HCT116 (cell line): ENCODE results near the gene LCN6. TPM values are rescaled to one million over a fixed set of nuclear protein-coding genes. Genes with fewer than 3 reads are reported as not detected.

Experiments
- ATAC-seq: fragments of 200-7000 bp; cut with Tn5 transposase; 2 replicates; pipeline ENCODE4 v1.9.1; 2020; ENCODE audit warnings: mild to moderate bottlenecking, moderate library complexity
- BruUV-seq: library from RNA; stranded (reverse); fragments of 400-500 nt; replicated peaks from 2 replicates; lab custom pipeline; 2021; lab: Mats Ljungman, UMichigan
- CTCF ChIA-PET: fragments of 300-600 bp; sonication (Branson Sonifier 250); formaldehyde crosslinking; loops from one replicate; lab custom pipeline; 2021; ENCODE audit warnings: antibody characterized with exemption; lab: Charles Lee
- POLR2A ChIA-PET: fragments of 300-600, 350-600 bp; sonication (Branson Sonifier 250); formaldehyde crosslinking; loops from one replicate; lab custom pipeline; 2021; ENCODE audit warnings: antibody characterized with exemption; lab: Charles Lee
- RAD21 ChIA-PET, 2 experiments: fragments of 300-600 bp; sonication (Branson Sonifier 250); formaldehyde crosslinking; loops; one replicate each; lab custom pipeline; 2023; ENCODE audit warnings: low total read pairs in 2 of 2; ENCODE audit not compliant: uncharacterized antibody in 2 of 2, unreplicated experiment in 2 of 2, low non-redundant PET in 1 of 2; lab: Charles Lee
- DNase-seq: peaks from one replicate; pipeline ENCODE4 v3.0.0-alpha.2; 2010; ENCODE audit warnings: low read depth, low spot score
- H2AFZ ChIP-seq: fragments of 200-600 bp; shearing (Covaris generic), sonication (generic); 2 replicates; pipeline ENCODE4 v1.6.1; 2017; ENCODE audit warnings: low read depth, mixed run types, mixed read lengths, antibody characterized with exemption, low read length; ENCODE audit not compliant: poor library complexity, severe bottlenecking
- H3K27ac ChIP-seq: 2 replicates; pipeline ENCODE4 v1.5.1; 2012; ENCODE audit warnings: low read depth, low read length
- H3K27me3 ChIP-seq: fragments of 200-600 bp; sonication (generic); 2 replicates; pipeline ENCODE4 v1.6.1; 2016; ENCODE audit warnings: mixed run types, low read length, mixed read lengths; ENCODE audit not compliant: insufficient read depth
- H3K36me3 ChIP-seq, 2 experiments: fragments of 200-500 bp in 1 of 2; fragments of 200-600 bp in 1 of 2; sonication (Bioruptor generic) in 1 of 2; sonication (generic) in 1 of 2; 2 replicates each; pipeline versions ENCODE4 v1.5.1 to v1.6.1; 2014 to 2016; ENCODE audit warnings: low read length in 2 of 2, inconsistent platforms in 1 of 2, mixed read lengths in 1 of 2, mixed run types in 1 of 2; ENCODE audit not compliant: insufficient read depth in 2 of 2, control insufficient read depth in 1 of 2
- H3K4me1 ChIP-seq, 2 experiments: fragments of 200-600 bp in 1 of 2; sonication (generic) in 1 of 2; 2 replicates each; pipeline versions ENCODE4 v1.5.1 to v1.6.1; 2012 to 2017; ENCODE audit warnings: low read length in 2 of 2, inconsistent platforms in 1 of 2, mild to moderate bottlenecking in 1 of 2, mixed read lengths in 1 of 2, mixed run types in 1 of 2, moderate library complexity in 1 of 2; ENCODE audit not compliant: insufficient read depth in 2 of 2, control insufficient read depth in 1 of 2
- H3K4me2 ChIP-seq: fragments of 200-600 bp; sonication (generic); 2 replicates; pipeline ENCODE4 v1.6.1; 2017; ENCODE audit warnings: mixed run types, low read length, mixed read lengths
- H3K4me3 ChIP-seq, 2 experiments: fragments of 200-600 bp in 1 of 2; sonication (generic) in 1 of 2; replicated peaks in 1 of 2; 2 replicates each; pipeline ENCODE4 v1.5.1; 2011 to 2016; ENCODE audit warnings: low read length in 2 of 2, control low read depth in 1 of 2, low read depth in 1 of 2, mild to moderate bottlenecking in 1 of 2, mixed read lengths in 1 of 2, mixed run types in 1 of 2
- H3K79me2 ChIP-seq: fragments of 200-600 bp; sonication (generic); 2 replicates; pipeline ENCODE4 v1.6.1; 2017; ENCODE audit warnings: mild to moderate bottlenecking, mixed run types, low read length, moderate library complexity, mixed read lengths; ENCODE audit not compliant: insufficient read depth
- H3K9ac ChIP-seq: fragments of 200-600 bp; sonication (generic); 2 replicates; pipeline ENCODE4 v1.6.1; 2016; ENCODE audit warnings: low read length, mixed read lengths
- H3K9me2 ChIP-seq: fragments of 200-600 bp; sonication (generic), shearing (Covaris generic); 2 replicates; pipeline ENCODE4 v1.6.1; 2017; ENCODE audit warnings: mixed run types, mild to moderate bottlenecking, moderate library complexity; ENCODE audit not compliant: insufficient read depth
- H3K9me3 ChIP-seq, 2 experiments: fragments of 200-500 bp in 1 of 2; fragments of 200-600 bp in 1 of 2; sonication (Bioruptor generic) in 1 of 2; sonication (generic) in 1 of 2; 2 replicates each; pipeline ENCODE4 v1.6.1; 2014 to 2017; ENCODE audit warnings: low read length in 2 of 2, mixed read lengths in 2 of 2, inconsistent platforms in 1 of 2, low read depth in 1 of 2, mild to moderate bottlenecking in 1 of 2, mixed run types in 1 of 2, moderate library complexity in 1 of 2; ENCODE audit not compliant: control insufficient read depth in 1 of 2, insufficient read depth in 1 of 2
- H4K20me1 ChIP-seq: fragments of 200-600 bp; sonication (generic), shearing (Covaris generic); 2 replicates; pipeline ENCODE4 v1.6.1; 2017; ENCODE audit warnings: mixed run types, mild to moderate bottlenecking, moderate library complexity; ENCODE audit not compliant: insufficient read depth
- ATF3 ChIP-seq: IDR thresholded peaks from 2 replicates; pipeline ENCODE4 v1.6.1; 2012
- CBX3 ChIP-seq: IDR thresholded peaks from 2 replicates; pipeline ENCODE4 v1.6.1; 2012; ENCODE audit warnings: low read depth
- CEBPB ChIP-seq: IDR thresholded peaks from 2 replicates; pipeline ENCODE4 v1.6.1; 2012; ENCODE audit warnings: low read depth
- CTCF ChIP-seq, 3 experiments: fragments of 200-600 bp in 1 of 3; sonication (generic) in 1 of 3; IDR thresholded peaks in 2 of 3; conservative IDR thresholded peaks in 1 of 3; 2 replicates each; pipeline ENCODE4 v1.5.1; 2012 to 2017; ENCODE audit warnings: low read depth in 2 of 3, low read length in 2 of 3, antibody characterized with exemption in 1 of 3, borderline replicate concordance in 1 of 3, control low read depth in 1 of 3, mild to moderate bottlenecking in 1 of 3, mixed read lengths in 1 of 3, mixed run types in 1 of 3, moderate library complexity in 1 of 3; ENCODE audit not compliant: insufficient read depth in 1 of 3
- EGR1 ChIP-seq: IDR thresholded peaks from 2 replicates; pipeline ENCODE4 v1.6.1; 2012; ENCODE audit warnings: low read depth
- EZH2 ChIP-seq: fragments of 200-600 bp; sonication (generic); IDR thresholded peaks from 2 replicates; pipeline ENCODE4 v1.6.1; 2017; ENCODE audit warnings: antibody characterized with exemption, mixed run types
- EZH2phosphoT487 ChIP-seq: fragments of 200-600 bp; IDR thresholded peaks from 2 replicates; pipeline ENCODE4 v1.6.1; 2018; ENCODE audit warnings: antibody characterized with exemption, borderline replicate concordance
- JUND ChIP-seq: IDR thresholded peaks from 2 replicates; pipeline ENCODE4 v1.6.1; 2012
- MAX ChIP-seq: IDR thresholded peaks from 2 replicates; pipeline ENCODE4 v1.6.1; 2012
- POLR2A ChIP-seq: IDR thresholded peaks from 2 replicates; pipeline ENCODE4 v1.7.0; 2011; ENCODE audit warnings: borderline replicate concordance; ENCODE audit not compliant: insufficient read depth, insufficient read length; ENCODE audit errors: extremely low read depth
- RAD21 ChIP-seq: IDR thresholded peaks from 2 replicates; pipeline ENCODE4 v1.6.1; 2012; ENCODE audit warnings: low read depth, mild to moderate bottlenecking
- SIN3A ChIP-seq: IDR thresholded peaks from 2 replicates; pipeline ENCODE4 v1.6.1; 2012; ENCODE audit warnings: low read depth
- SP1 ChIP-seq: IDR thresholded peaks from 2 replicates; pipeline ENCODE4 v1.6.1; 2012; ENCODE audit warnings: low read depth
- SRF ChIP-seq: IDR thresholded peaks from 2 replicates; pipeline ENCODE4 v1.6.1; 2012; ENCODE audit warnings: low read depth
- TCF7L2 ChIP-seq: IDR thresholded peaks from 2 replicates; pipeline ENCODE4 v1.7.0; 2011; ENCODE audit warnings: borderline replicate concordance, inconsistent platforms; ENCODE audit not compliant: insufficient read depth, insufficient read length; ENCODE audit errors: extremely low read depth
- ZFX ChIP-seq: fragments of 450-650 bp; IDR thresholded peaks from 2 replicates; pipeline ENCODE4 v1.6.1; 2017
- intact Hi-C: fragments of 100-400 bp; cut with micrococcal nuclease; formaldehyde crosslinking; loops from 2 replicates; pipeline ENCODE4 v1.10.0; 2022
- total RNA-seq: library from RNA; stranded (reverse); gene quantifications from one replicate; pipeline ENCODE4 v1.2.1, GENCODE V29; 2021; ENCODE audit not compliant: unreplicated experiment

The LCN6 gene
- total RNA-seq, 1 experiment from 2014 or later, result not detected

GRCh38 chr9:136751814-136752213 is 3.5 kb upstream of the LCN6 start:
- ChIA-PET CTCF (no interaction called here), POLR2A (no interaction called here), RAD21 (no interaction called here)
- Histone ChIP-seq H3K4me3 (no peak overlapping the region), H2AFZ (no peak overlapping the region), H3K4me2 (no peak overlapping the region), H3K27ac (no peak overlapping the region), H3K36me3 (no peaks in the 10 kb centered on the region), H3K9me2 (no peaks in the 10 kb centered on the region), H4K20me1 (no peaks in the 10 kb centered on the region), H3K27me3 (no peaks in the 10 kb centered on the region), H3K9me3 (peaks cover 4 to 22% of the 10 kb centered on the region in 2 experiments; a peak in 3 of 4 replicates), H3K4me1 (no peaks in the 10 kb centered on the region), H3K79me2 (no peaks in the 10 kb centered on the region), H3K9ac (no peak overlapping the region)
- intact Hi-C loops, result no loop called here
- no peak for DNase-seq
- BruUV-seq, result no TSS peak
- no peak for ATAC-seq
- TF ChIP-seq CBX3, result no peak; the same call in 1 of the 2 replicates
- TF ChIP-seq EZH2phosphoT487, result no peak
- TF ChIP-seq TCF7L2, result no peak
- no peak for TF ChIP-seq SP1
- TF ChIP-seq MAX, result no peak
- no peak for TF ChIP-seq ZFX
- no peak for TF ChIP-seq RAD21
- no peak for TF ChIP-seq SIN3A
- TF ChIP-seq EGR1, result no peak
- TF ChIP-seq SRF, result no peak
- no peak for TF ChIP-seq POLR2A
- TF ChIP-seq CTCF (IDR thresholded peaks at IDR 0.05 in 2 of 3, conservative IDR thresholded peaks at IDR 0.05 in 1 of 3; ENCODE audit: borderline replicate concordance in 1 of 3, insufficient read depth in 1 of 3, low read depth in 2 of 3, low read length in 2 of 3), result no peak
- no peak for TF ChIP-seq JUND
- no peak for TF ChIP-seq CEBPB
- no peak for TF ChIP-seq ATF3
- TF ChIP-seq EZH2, result no peak
